HCT116 (cell line): Measurements from ENCODE around the gene RNF169. TPM values are rescaled to one million over a fixed set of nuclear protein-coding genes. Genes with fewer than 3 reads are reported as not detected.

Source experiments
- ATAC-seq: fragments of 200-7000 bp; cut with Tn5 transposase; 2 replicates; pipeline ENCODE4 v1.9.1; 2020; ENCODE audit warnings: mild to moderate bottlenecking, moderate library complexity
- BruUV-seq: library from RNA; stranded (reverse); fragments of 400-500 nt; replicated peaks from 2 replicates; lab custom pipeline; 2021; lab: Mats Ljungman, UMichigan
- CTCF ChIA-PET: fragments of 300-600 bp; sonication (Branson Sonifier 250); formaldehyde crosslinking; loops from one replicate; lab custom pipeline; 2021; ENCODE audit warnings: antibody characterized with exemption; lab: Charles Lee
- POLR2A ChIA-PET: fragments of 300-600, 350-600 bp; sonication (Branson Sonifier 250); formaldehyde crosslinking; loops from one replicate; lab custom pipeline; 2021; ENCODE audit warnings: antibody characterized with exemption; lab: Charles Lee
- RAD21 ChIA-PET, 2 experiments: fragments of 300-600 bp; sonication (Branson Sonifier 250); formaldehyde crosslinking; loops; one replicate each; lab custom pipeline; 2023; ENCODE audit warnings: low total read pairs in 2 of 2; ENCODE audit not compliant: uncharacterized antibody in 2 of 2, unreplicated experiment in 2 of 2, low non-redundant PET in 1 of 2; lab: Charles Lee
- DNase-seq: peaks from one replicate; pipeline ENCODE4 v3.0.0-alpha.2; 2010; ENCODE audit warnings: low read depth, low spot score
- H2AFZ ChIP-seq: fragments of 200-600 bp; shearing (Covaris generic), sonication (generic); 2 replicates; pipeline ENCODE4 v1.6.1; 2017; ENCODE audit warnings: low read depth, mixed run types, mixed read lengths, antibody characterized with exemption, low read length; ENCODE audit not compliant: poor library complexity, severe bottlenecking
- H3K27ac ChIP-seq: 2 replicates; pipeline ENCODE4 v1.5.1; 2012; ENCODE audit warnings: low read depth, low read length
- H3K27me3 ChIP-seq: fragments of 200-600 bp; sonication (generic); 2 replicates; pipeline ENCODE4 v1.6.1; 2016; ENCODE audit warnings: mixed run types, low read length, mixed read lengths; ENCODE audit not compliant: insufficient read depth
- H3K36me3 ChIP-seq, 2 experiments: fragments of 200-500 bp in 1 of 2; fragments of 200-600 bp in 1 of 2; sonication (Bioruptor generic) in 1 of 2; sonication (generic) in 1 of 2; 2 replicates each; pipeline versions ENCODE4 v1.5.1 to v1.6.1; 2014 to 2016; ENCODE audit warnings: low read length in 2 of 2, inconsistent platforms in 1 of 2, mixed read lengths in 1 of 2, mixed run types in 1 of 2; ENCODE audit not compliant: insufficient read depth in 2 of 2, control insufficient read depth in 1 of 2
- H3K4me1 ChIP-seq, 2 experiments: fragments of 200-600 bp in 1 of 2; sonication (generic) in 1 of 2; 2 replicates each; pipeline versions ENCODE4 v1.5.1 to v1.6.1; 2012 to 2017; ENCODE audit warnings: low read length in 2 of 2, inconsistent platforms in 1 of 2, mild to moderate bottlenecking in 1 of 2, mixed read lengths in 1 of 2, mixed run types in 1 of 2, moderate library complexity in 1 of 2; ENCODE audit not compliant: insufficient read depth in 2 of 2, control insufficient read depth in 1 of 2
- H3K4me2 ChIP-seq: fragments of 200-600 bp; sonication (generic); 2 replicates; pipeline ENCODE4 v1.6.1; 2017; ENCODE audit warnings: mixed run types, low read length, mixed read lengths
- H3K4me3 ChIP-seq, 2 experiments: fragments of 200-600 bp in 1 of 2; sonication (generic) in 1 of 2; replicated peaks in 1 of 2; 2 replicates each; pipeline ENCODE4 v1.5.1; 2011 to 2016; ENCODE audit warnings: low read length in 2 of 2, control low read depth in 1 of 2, low read depth in 1 of 2, mild to moderate bottlenecking in 1 of 2, mixed read lengths in 1 of 2, mixed run types in 1 of 2
- H3K79me2 ChIP-seq: fragments of 200-600 bp; sonication (generic); 2 replicates; pipeline ENCODE4 v1.6.1; 2017; ENCODE audit warnings: mild to moderate bottlenecking, mixed run types, low read length, moderate library complexity, mixed read lengths; ENCODE audit not compliant: insufficient read depth
- H3K9ac ChIP-seq: fragments of 200-600 bp; sonication (generic); 2 replicates; pipeline ENCODE4 v1.6.1; 2016; ENCODE audit warnings: low read length, mixed read lengths
- H3K9me2 ChIP-seq: fragments of 200-600 bp; sonication (generic), shearing (Covaris generic); 2 replicates; pipeline ENCODE4 v1.6.1; 2017; ENCODE audit warnings: mixed run types, mild to moderate bottlenecking, moderate library complexity; ENCODE audit not compliant: insufficient read depth
- H3K9me3 ChIP-seq, 2 experiments: fragments of 200-500 bp in 1 of 2; fragments of 200-600 bp in 1 of 2; sonication (Bioruptor generic) in 1 of 2; sonication (generic) in 1 of 2; 2 replicates each; pipeline ENCODE4 v1.6.1; 2014 to 2017; ENCODE audit warnings: low read length in 2 of 2, mixed read lengths in 2 of 2, inconsistent platforms in 1 of 2, low read depth in 1 of 2, mild to moderate bottlenecking in 1 of 2, mixed run types in 1 of 2, moderate library complexity in 1 of 2; ENCODE audit not compliant: control insufficient read depth in 1 of 2, insufficient read depth in 1 of 2
- H4K20me1 ChIP-seq: fragments of 200-600 bp; sonication (generic), shearing (Covaris generic); 2 replicates; pipeline ENCODE4 v1.6.1; 2017; ENCODE audit warnings: mixed run types, mild to moderate bottlenecking, moderate library complexity; ENCODE audit not compliant: insufficient read depth
- ATF3 ChIP-seq: IDR thresholded peaks from 2 replicates; pipeline ENCODE4 v1.6.1; 2012
- CTCF ChIP-seq, 3 experiments: fragments of 200-600 bp in 1 of 3; sonication (generic) in 1 of 3; IDR thresholded peaks in 2 of 3; conservative IDR thresholded peaks in 1 of 3; 2 replicates each; pipeline ENCODE4 v1.5.1; 2012 to 2017; ENCODE audit warnings: low read depth in 2 of 3, low read length in 2 of 3, antibody characterized with exemption in 1 of 3, borderline replicate concordance in 1 of 3, control low read depth in 1 of 3, mild to moderate bottlenecking in 1 of 3, mixed read lengths in 1 of 3, mixed run types in 1 of 3, moderate library complexity in 1 of 3; ENCODE audit not compliant: insufficient read depth in 1 of 3
- ELF1 ChIP-seq: IDR thresholded peaks from 2 replicates; pipeline ENCODE4 v1.6.1; 2012; ENCODE audit warnings: low read depth, borderline replicate concordance
- EZH2 ChIP-seq: fragments of 200-600 bp; sonication (generic); IDR thresholded peaks from 2 replicates; pipeline ENCODE4 v1.6.1; 2017; ENCODE audit warnings: antibody characterized with exemption, mixed run types
- EZH2phosphoT487 ChIP-seq: fragments of 200-600 bp; IDR thresholded peaks from 2 replicates; pipeline ENCODE4 v1.6.1; 2018; ENCODE audit warnings: antibody characterized with exemption, borderline replicate concordance
- FOSL1 ChIP-seq: IDR thresholded peaks from 2 replicates; pipeline ENCODE4 v1.6.1; 2012; ENCODE audit warnings: low read depth
- POLR2AphosphoS5 ChIP-seq: IDR thresholded peaks from 2 replicates; pipeline ENCODE4 v1.6.1; 2011; ENCODE audit warnings: mild to moderate bottlenecking, low read depth, low read length, moderate library complexity
- RAD21 ChIP-seq: IDR thresholded peaks from 2 replicates; pipeline ENCODE4 v1.6.1; 2012; ENCODE audit warnings: low read depth, mild to moderate bottlenecking
- REST ChIP-seq: IDR thresholded peaks from 2 replicates; pipeline ENCODE4 v1.6.1; 2012; ENCODE audit warnings: low read depth
- SRF ChIP-seq: IDR thresholded peaks from 2 replicates; pipeline ENCODE4 v1.6.1; 2012; ENCODE audit warnings: low read depth
- TCF7L2 ChIP-seq: IDR thresholded peaks from 2 replicates; pipeline ENCODE4 v1.7.0; 2011; ENCODE audit warnings: borderline replicate concordance, inconsistent platforms; ENCODE audit not compliant: insufficient read depth, insufficient read length; ENCODE audit errors: extremely low read depth
- YY1 ChIP-seq: IDR thresholded peaks from 2 replicates; pipeline ENCODE4 v1.6.1; 2011; ENCODE audit warnings: low read length, low read depth, moderate library complexity, mild to moderate bottlenecking; ENCODE audit not compliant: insufficient replicate concordance; ENCODE audit errors: extremely low read depth
- ZFX ChIP-seq: fragments of 450-650 bp; IDR thresholded peaks from 2 replicates; pipeline ENCODE4 v1.6.1; 2017
- ZNF274 ChIP-seq: fragments of 200-500 bp; sonication (Bioruptor generic); IDR thresholded peaks from 2 replicates; pipeline ENCODE4 v1.6.1; 2014; ENCODE audit warnings: mild to moderate bottlenecking, low read depth, low read length, inconsistent platforms
- intact Hi-C: fragments of 100-400 bp; cut with micrococcal nuclease; formaldehyde crosslinking; loops from 2 replicates; pipeline ENCODE4 v1.10.0; 2022
- total RNA-seq: library from RNA; stranded (reverse); gene quantifications from one replicate; pipeline ENCODE4 v1.2.1, GENCODE V29; 2021; ENCODE audit not compliant: unreplicated experiment
- TF ChIP-seq, protein P1 (sequence below): IDR thresholded peaks from 2 replicates; pipeline ENCODE4 v1.6.1; 2011; ENCODE audit warnings: mild to moderate bottlenecking, low read length, moderate library complexity; ENCODE audit not compliant: insufficient replicate concordance; ENCODE audit errors: extremely low read depth

Gene RNF169
- total RNA-seq, 1 experiment from 2014 or later, result 22.5 TPM

- intact Hi-C loops, result no loop called here
- H3K36me3 ChIP-seq, result peaks cover 7 to 10% of the 10 kb centered on the region in 2 experiments; a peak in 3 of 4 replicates
Observed at GRCh38 chr11:74845978-74846517, 97.4 kb downstream of the RNF169 start.

More at GRCh38 chr11:74845978-74846517, 97.4 kb downstream of the RNF169 start:
- peaks cover 0 to 4% of the 10 kb centered on the region in 2 experiments; a peak in 1 of 4 replicates for H3K4me1 ChIP-seq
- BruUV-seq, result no TSS peak
- TF ChIP-seq ATF3 (no peak), ELF1 (no peak), YY1 (no peak), POLR2AphosphoS5 (no peak), FOSL1 (no peak), TCF7L2 (no peak), SRF (no peak), ZFX (no peak), EZH2 (no peak), CTCF (IDR thresholded peaks at IDR 0.05 in 2 of 3, conservative IDR thresholded peaks at IDR 0.05 in 1 of 3; ENCODE audit: borderline replicate concordance in 1 of 3, insufficient read depth in 1 of 3, low read depth in 2 of 3, low read length in 2 of 3) (no peak), RAD21 (no peak), REST (no peak), EZH2phosphoT487 (no peak), ZNF274 (no peak)
- TF ChIP-seq, protein P1, sequence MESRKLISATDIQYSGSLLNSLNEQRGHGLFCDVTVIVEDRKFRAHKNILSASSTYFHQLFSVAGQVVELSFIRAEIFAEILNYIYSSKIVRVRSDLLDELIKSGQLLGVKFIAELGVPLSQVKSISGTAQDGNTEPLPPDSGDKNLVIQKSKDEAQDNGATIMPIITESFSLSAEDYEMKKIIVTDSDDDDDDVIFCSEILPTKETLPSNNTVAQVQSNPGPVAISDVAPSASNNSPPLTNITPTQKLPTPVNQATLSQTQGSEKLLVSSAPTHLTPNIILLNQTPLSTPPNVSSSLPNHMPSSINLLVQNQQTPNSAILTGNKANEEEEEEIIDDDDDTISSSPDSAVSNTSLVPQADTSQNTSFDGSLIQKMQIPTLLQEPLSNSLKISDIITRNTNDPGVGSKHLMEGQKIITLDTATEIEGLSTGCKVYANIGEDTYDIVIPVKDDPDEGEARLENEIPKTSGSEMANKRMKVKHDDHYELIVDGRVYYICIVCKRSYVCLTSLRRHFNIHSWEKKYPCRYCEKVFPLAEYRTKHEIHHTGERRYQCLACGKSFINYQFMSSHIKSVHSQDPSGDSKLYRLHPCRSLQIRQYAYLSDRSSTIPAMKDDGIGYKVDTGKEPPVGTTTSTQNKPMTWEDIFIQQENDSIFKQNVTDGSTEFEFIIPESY, result no peak
- TF ChIP-seq, all 23 proteins: peak for 0
- CTCF ChIA-PET, result no interaction called here
- Histone ChIP-seq H3K4me3 (no peak overlapping the region), H3K27me3 (no peaks in the 10 kb centered on the region), H3K79me2 (no peaks in the 10 kb centered on the region), H3K27ac (no peak overlapping the region), H4K20me1 (no peaks in the 10 kb centered on the region), H3K9me3 (no peaks in the 10 kb centered on the region), H3K9me2 (no peaks in the 10 kb centered on the region), H2AFZ (no peak overlapping the region), H3K9ac (no peak overlapping the region), H3K4me2 (no peak overlapping the region)
- POLR2A ChIA-PET, result no interaction called here
- RAD21 ChIA-PET, result no interaction called here
- no peak for ATAC-seq
- no peak for DNase-seq
